K562 (cell line): ENCODE results near the gene EPHB1. TPM values are rescaled to one million over a fixed set of nuclear protein-coding genes. Genes with fewer than 3 reads are reported as not detected.

Experiments used
- ATAC-seq: fragments of 200-7000 bp; cut with Tn5 transposase; 3 replicates; pipeline ENCODE4 v1.9.1; 2020; ENCODE audit warnings: moderate library complexity
- BruUV-seq: library from RNA; stranded (reverse); fragments of 400-500 nt; replicated peaks from 2 replicates; lab custom pipeline; 2021; lab: Mats Ljungman, UMichigan
- CTCF ChIA-PET: fragments of 300-600 bp; formaldehyde crosslinking; extraction: SDS; loops from one replicate; lab custom pipeline; 2021; ENCODE audit warnings: low intra/inter-chr PET ratio; lab: Yijun Ruan, JAX
- POLR2A ChIA-PET: fragments of 300-600, 350-650 bp; sonication (Branson Sonifier 250); formaldehyde crosslinking; extraction: SDS; loops from one replicate; lab custom pipeline; 2021; ENCODE audit warnings: antibody characterized with exemption, inconsistent platforms; lab: Yijun Ruan, JAX
- DNase-seq, 4 experiments: peaks; one replicate each; pipeline versions ENCODE4 v3.0.0 to v3.0.0-alpha.2; 2011 to 2018; ENCODE audit warnings: low spot score in 3 of 4, mixed read lengths in 3 of 4; ENCODE audit errors: extremely low read depth in 1 of 4
- FAIRE-seq: peaks from 2 replicates; lab custom pipeline; 2011; peaks lifted over from hg19 to GRCh38; lab: Jason Lieb, UNC
- H2AFZ ChIP-seq: 2 replicates; pipeline ENCODE4 v1.6.0; 2011; ENCODE audit warnings: low read depth, low read length, control low read depth, inconsistent platforms
- H3K27ac ChIP-seq: fragments of 200-600 bp; 3 replicates; pipeline ENCODE4 v1.8.0; 2011; ENCODE audit warnings: low read depth, mild to moderate bottlenecking, control low read depth, inconsistent platforms, low read length, moderate library complexity, mixed read lengths; ENCODE audit errors: extremely low read depth
- H3K27me3 ChIP-seq, 2 experiments: fragments of 300-600 bp in 1 of 2; 2 replicates in 1 of 2; 3 replicates in 1 of 2; pipeline versions ENCODE4 v1.6.0 to v1.8.0; 2011; ENCODE audit warnings: inconsistent platforms in 2 of 2, low read length in 2 of 2, mild to moderate bottlenecking in 1 of 2, mixed read lengths in 1 of 2, moderate library complexity in 1 of 2; ENCODE audit not compliant: control insufficient read depth in 2 of 2, insufficient read depth in 2 of 2
- H3K36me3 ChIP-seq: fragments of 300-600 bp; 3 replicates; pipeline ENCODE4 v1.8.0; 2011; ENCODE audit warnings: mild to moderate bottlenecking, low read length, inconsistent platforms; ENCODE audit not compliant: control insufficient read depth, insufficient read depth
- H3K4me1 ChIP-seq, 2 experiments: fragments of 200-600 bp in 1 of 2; replicated peaks in 1 of 2; 2 replicates in 1 of 2; 3 replicates in 1 of 2; pipeline versions ENCODE4 v1.5.1 to v1.8.0; 2011; ENCODE audit warnings: inconsistent platforms in 2 of 2, low read length in 2 of 2, mild to moderate bottlenecking in 1 of 2, mixed read lengths in 1 of 2, moderate library complexity in 1 of 2; ENCODE audit not compliant: control insufficient read depth in 2 of 2, insufficient read depth in 2 of 2
- H3K4me2 ChIP-seq: 2 replicates; pipeline ENCODE4 v1.6.1; 2011; ENCODE audit warnings: low read length, control low read depth, inconsistent platforms, mixed read lengths; ENCODE audit not compliant: insufficient read depth
- H3K4me3 ChIP-seq: fragments of 200-600 bp; sonication (generic), shearing (Covaris generic); 2 replicates; pipeline ENCODE4 v1.5.1; 2016; ENCODE audit warnings: control low read depth, inconsistent platforms
- H3K79me2 ChIP-seq: fragments of 200-600 bp; 3 replicates; pipeline ENCODE4 v1.8.0; 2011; ENCODE audit warnings: low read length, inconsistent platforms; ENCODE audit not compliant: control insufficient read depth, insufficient read depth
- H3K9ac ChIP-seq, 2 experiments: 2 replicates each; pipeline versions ENCODE4 v1.6.0 to v1.6.1; 2011; ENCODE audit warnings: low read depth in 2 of 2, low read length in 2 of 2, control low read depth in 1 of 2, inconsistent platforms in 1 of 2, mild to moderate bottlenecking in 1 of 2, mixed read lengths in 1 of 2; ENCODE audit not compliant: insufficient read depth in 1 of 2
- H3K9me1 ChIP-seq: one replicate; pipeline ENCODE4 v1.6.0; 2011; ENCODE audit warnings: inconsistent platforms, mild to moderate bottlenecking, low read length, moderate library complexity; ENCODE audit not compliant: control insufficient read depth, insufficient read depth
- H3K9me3 ChIP-seq: replicated peaks from 2 replicates; pipeline ENCODE4 v1.5.1; 2011; ENCODE audit warnings: low read depth, low read length, inconsistent platforms; ENCODE audit not compliant: control insufficient read depth, insufficient read depth
- H4K20me1 ChIP-seq: replicated peaks from 2 replicates; pipeline ENCODE4 v1.6.1; 2011; ENCODE audit warnings: low read length, inconsistent platforms, mixed read lengths; ENCODE audit not compliant: control insufficient read depth, insufficient read depth
- CREBBP ChIP-seq: IDR thresholded peaks from one replicate; pipeline ENCODE4 v1.6.1; 2012; ENCODE audit warnings: low read depth, mild to moderate bottlenecking, control low read depth, inconsistent platforms, low read length
- E2F6 ChIP-seq, 2 experiments: IDR thresholded peaks; 2 replicates each; pipeline ENCODE4 v1.6.1; 2011; ENCODE audit warnings: borderline replicate concordance in 1 of 2, control low read depth in 1 of 2, low read depth in 1 of 2, low read length in 1 of 2, mild to moderate bottlenecking in 1 of 2, mixed read lengths in 1 of 2, moderate library complexity in 1 of 2; ENCODE audit not compliant: insufficient read depth in 1 of 2, insufficient read length in 1 of 2, poor library complexity in 1 of 2, severe bottlenecking in 1 of 2; ENCODE audit errors: extremely low read depth in 1 of 2
- HDAC1 ChIP-seq, 2 experiments: fragments of 450-650 bp; IDR thresholded peaks; 2 replicates each; pipeline ENCODE4 v1.6.1; 2016 to 2017; ENCODE audit warnings: inconsistent platforms in 1 of 2, mild to moderate bottlenecking in 1 of 2, moderate library complexity in 1 of 2
- HNRNPH1 ChIP-seq: fragments of 200-400 bp; formaldehyde crosslinking; optimal IDR thresholded peaks from 2 replicates; pipeline ENCODE3; 2017; ENCODE audit warnings: low read depth, mild to moderate bottlenecking, low read length, moderate library complexity
- IRF9 ChIP-seq: fragments of 450-650 bp; IDR thresholded peaks from 2 replicates; pipeline ENCODE4 v1.6.1; 2016; ENCODE audit warnings: missing biosample characterization, missing genetic modification characterization
- PKNOX1 ChIP-seq: fragments of 450-650 bp; IDR thresholded peaks from 2 replicates; pipeline ENCODE4 v1.6.1; 2016
- SNRNP70 ChIP-seq: fragments of 200-400 bp; formaldehyde crosslinking; optimal IDR thresholded peaks from 2 replicates; pipeline ENCODE3; 2017; ENCODE audit warnings: low read depth, low read length
- SRSF1 ChIP-seq: fragments of 200-400 bp; formaldehyde crosslinking; IDR thresholded peaks from 2 replicates; pipeline ENCODE4 v1.6.1; 2017; ENCODE audit warnings: mild to moderate bottlenecking, low read depth, low read length, moderate library complexity
- THRAP3 ChIP-seq: fragments of 450-650 bp; IDR thresholded peaks from 2 replicates; pipeline ENCODE4 v1.6.1; 2016; ENCODE audit warnings: mild to moderate bottlenecking, inconsistent platforms, borderline replicate concordance
- ZNF584 ChIP-seq: fragments of 200-800 bp; sonication (Bioruptor generic); IDR thresholded peaks from 2 replicates; pipeline ENCODE4 v1.6.1; 2016; ENCODE audit warnings: low read depth, mild to moderate bottlenecking, missing genetic modification characterization, missing compliant biosample characterization
- ZNF717 ChIP-seq: fragments of 250-450 bp; sonication (Bioruptor Pico); IDR thresholded peaks from 2 replicates; pipeline ENCODE4 v1.5.0; 2021
- WGBS: fragments of 100-300 bp; shearing (Covaris generic); methylation state at CpG from one replicate; pipeline ENCODE4 v1.1.6; 2016; ENCODE audit warnings: low coverage, mixed read lengths; ENCODE audit not compliant: insufficient coverage; ENCODE audit errors: missing lambda C conversion rate; 5-methylcytosine and 5-hydroxymethylcytosine counted together
- in situ Hi-C: fragments of 300-500 bp; cut with MboI; formaldehyde crosslinking; loops from 4 replicates; pipeline ENCODE4 v1.15.0; 2018; ENCODE audit warnings: inconsistent platforms, mixed read lengths
- intact Hi-C: fragments of 100-400 bp; cut with micrococcal nuclease; formaldehyde crosslinking; loops from 2 replicates; pipeline ENCODE4 v1.14.2; 2022
- polyA plus RNA-seq, 8 experiments: library from polyadenylated mRNA; depleted of rRNA in 4 of 8; stranded (reverse) in 5 of 8; unstranded in 3 of 8; fragments of >200 nt; fragmentation: Nextera tagmentation in 2 of 8; fragmentation: Illumina TruSeq in 1 of 8; extraction: Ambion mirVana in 2 of 8; extraction: Trizol in 1 of 8; gene quantifications; 2 replicates each; pipeline versions ENCODE4 v1.2.1 to v1.2.3, GENCODE V29; 2011 to 2014; ENCODE audit warnings: inconsistent platforms in 1 of 8, missing spikeins in 1 of 8
- total RNA-seq, 7 experiments: library from RNA; depleted of rRNA in 6 of 7; stranded (reverse); fragments of >200 nt in 6 of 7; fragmentation: Illumina TruSeq in 2 of 7; extraction: Trizol in 2 of 7; gene quantifications; 2 replicates each; pipeline versions ENCODE4 v1.2.1 to v1.2.3, GENCODE V29; 2011 to 2021; ENCODE audit warnings: low replicate concordance in 1 of 7

EPHB1 gene
- total and polyA plus RNA-seq, 9 of the 15 experiments (the other 6 are each of a cell fraction or from before 2014, with no cell fraction given): 0.29 TPM; not detected in 8

GRCh38 chr3:135143474-135143873 lies 348.4 kb downstream of the EPHB1 start:
- ATAC-seq: no peak
- Histone ChIP-seq H4K20me1 (no peaks in the 10 kb centered on the region), H2AFZ (no peak overlapping the region), H3K9ac (no peak overlapping the region), H3K4me2 (no peak overlapping the region), H3K27me3 (no peaks in the 10 kb centered on the region), H3K27ac (no peak overlapping the region), H3K79me2 (no peaks in the 10 kb centered on the region), H3K4me3 (no peak overlapping the region), H3K36me3 (no peaks in the 10 kb centered on the region), H3K4me1 (no peaks in the 10 kb centered on the region), H3K9me3 (no peaks in the 10 kb centered on the region), H3K9me1 (no peaks in the 10 kb centered on the region)
- no peak for DNase-seq
- POLR2A ChIA-PET: no interaction called here
- CTCF ChIA-PET: no interaction called here
- WGBS: 0% methylated on average over 2 of the region's 2 CpGs
- intact Hi-C loops: no loop called here
- TF ChIP-seq CREBBP: no peak
- TF ChIP-seq HDAC1 (IDR thresholded peaks at IDR 0.05): no peak
- TF ChIP-seq PKNOX1: no peak
- no peak for TF ChIP-seq E2F6 (IDR thresholded peaks at IDR 0.05; ENCODE audit: borderline replicate concordance in 1 of 2, extremely low read depth in 1 of 2, insufficient read depth in 1 of 2, insufficient read length in 1 of 2, low read depth in 1 of 2, low read length in 1 of 2, poor library complexity in 1 of 2, severe bottlenecking in 1 of 2)
- TF ChIP-seq THRAP3: no peak
- TF ChIP-seq HNRNPH1: no peak
- TF ChIP-seq IRF9: no peak
- no peak for TF ChIP-seq ZNF584 (CRISPR knock-in tag)
- no peak for TF ChIP-seq SNRNP70
- TF ChIP-seq ZNF717 (CRISPR knock-in tag): no peak
- no peak for TF ChIP-seq SRSF1
- no peak for FAIRE-seq
- in situ Hi-C loops: no loop called here
- BruUV-seq: no TSS peak
